CD14-positive monocyte (primary cell): ENCODE data around the gene EFCC1. TPM values are rescaled to one million over a fixed set of nuclear protein-coding genes. Genes with fewer than 3 reads are reported as not detected.

ENCODE experiments used
- DNase-seq, 3 donors: peaks; one replicate each; pipeline ENCODE4 v3.0.0-alpha.2; 2011 to 2022
- H2AFZ ChIP-seq: 2 replicates; pipeline ENCODE4 v1.6.0; 2012; ENCODE audit warnings: mild to moderate bottlenecking, low read depth, low read length, inconsistent platforms; ENCODE audit not compliant: insufficient read depth, poor library complexity, severe bottlenecking
- H3K27ac ChIP-seq, 2 donors: 1 replicate in 1 of 2; 2 replicates in 1 of 2; pipeline ENCODE4 v1.5.1; 2012 to 2013; ENCODE audit warnings: low read length in 2 of 2, control low read depth in 1 of 2, inconsistent platforms in 1 of 2, low read depth in 1 of 2, mild to moderate bottlenecking in 1 of 2
- H3K27me3 ChIP-seq, 2 donors: one replicate each; pipeline versions ENCODE4 v1.6.0 to v1.6.1; 2011 to 2013; ENCODE audit warnings: low read length in 2 of 2; ENCODE audit not compliant: control insufficient read depth in 2 of 2, insufficient read depth in 2 of 2
- H3K36me3 ChIP-seq, 2 donors: replicated peaks in 1 of 2; 1 replicate in 1 of 2; 2 replicates in 1 of 2; pipeline versions ENCODE4 v1.5.1 to v1.6.1; 2012 to 2013; ENCODE audit warnings: low read length in 2 of 2, control low read depth in 1 of 2, inconsistent platforms in 1 of 2, mild to moderate bottlenecking in 1 of 2; ENCODE audit not compliant: insufficient read depth in 2 of 2, control insufficient read depth in 1 of 2
- H3K4me1 ChIP-seq, 2 donors: 1 replicate in 1 of 2; 2 replicates in 1 of 2; pipeline versions ENCODE4 v1.5.1 to v1.6.1; 2012 to 2013; ENCODE audit warnings: low read length in 2 of 2, control low read depth in 1 of 2, inconsistent platforms in 1 of 2, mild to moderate bottlenecking in 1 of 2, moderate library complexity in 1 of 2; ENCODE audit not compliant: insufficient read depth in 2 of 2, control insufficient read depth in 1 of 2
- H3K4me2 ChIP-seq: replicated peaks from 2 replicates; pipeline ENCODE3; 2012; ENCODE audit warnings: low read length, moderate library complexity, mild to moderate bottlenecking; ENCODE audit not compliant: poor library complexity, severe bottlenecking; ENCODE audit errors: extremely low read depth
- H3K4me3 ChIP-seq, 3 experiments: fragments of 200-600 bp in 1 of 3; sonication (generic) in 1 of 3; replicated peaks in 1 of 3; 1 replicate in 2 of 3; 2 replicates in 1 of 3; pipeline ENCODE4 v1.5.1; 2011 to 2013; ENCODE audit warnings: low read length in 3 of 3, mild to moderate bottlenecking in 3 of 3, control low read depth in 2 of 3, low read depth in 2 of 3, inconsistent platforms in 1 of 3, moderate library complexity in 1 of 3
- H3K79me2 ChIP-seq: 2 replicates; pipeline ENCODE4 v1.6.0; 2012; ENCODE audit warnings: mild to moderate bottlenecking, control low read depth, inconsistent platforms, low read length, moderate library complexity; ENCODE audit not compliant: insufficient read depth
- H3K9ac ChIP-seq: 2 replicates; pipeline ENCODE4 v1.6.0; 2017; ENCODE audit warnings: low read length, mild to moderate bottlenecking; ENCODE audit not compliant: insufficient read depth, poor library complexity, severe bottlenecking
- H3K9me3 ChIP-seq, 2 donors: replicated peaks in 1 of 2; 1 replicate in 1 of 2; 2 replicates in 1 of 2; pipeline versions ENCODE4 v1.5.1 to v1.6.1; 2012 to 2013; ENCODE audit warnings: low read length in 2 of 2, control low read depth in 1 of 2; ENCODE audit not compliant: control insufficient read depth in 1 of 2, insufficient read depth in 1 of 2
- H4K20me1 ChIP-seq: 2 replicates; pipeline ENCODE4 v1.6.0; 2012; ENCODE audit warnings: mild to moderate bottlenecking, low read length, control low read depth, moderate library complexity; ENCODE audit not compliant: insufficient read depth
- H3K27ac Mint-ChIP-seq, 7 donors: one replicate each; pipeline ENCODE4 v1.8.0; 2020; ENCODE audit warnings: mild to moderate bottlenecking in 7 of 7, mixed read lengths in 7 of 7, moderate library complexity in 6 of 7, inconsistent platforms in 2 of 7
- H3K27me3 Mint-ChIP-seq, 3 donors: one replicate each; pipeline ENCODE4 v1.8.0; 2021 to 2022; ENCODE audit warnings: low read depth in 3 of 3, mild to moderate bottlenecking in 3 of 3, mixed read lengths in 3 of 3, moderate library complexity in 3 of 3, inconsistent platforms in 1 of 3
- H3K36me3 Mint-ChIP-seq, 2 donors: one replicate each; pipeline ENCODE4 v1.8.0; 2020; ENCODE audit warnings: mixed read lengths in 2 of 2, inconsistent platforms in 1 of 2, mild to moderate bottlenecking in 1 of 2
- H3K4me1 Mint-ChIP-seq: one replicate; pipeline ENCODE4 v1.8.0; 2020; ENCODE audit warnings: mild to moderate bottlenecking, mixed read lengths
- H3K4me3 Mint-ChIP-seq, 2 donors: one replicate each; pipeline ENCODE4 v1.8.0; 2020; ENCODE audit warnings: mild to moderate bottlenecking in 2 of 2, mixed read lengths in 2 of 2, moderate library complexity in 1 of 2
- H3K9me3 Mint-ChIP-seq, 7 donors: one replicate each; pipeline ENCODE4 v1.8.0; 2020 to 2022; ENCODE audit warnings: mixed read lengths in 7 of 7, mild to moderate bottlenecking in 6 of 7, moderate library complexity in 6 of 7, inconsistent platforms in 2 of 7
- CTCF ChIP-seq: fragments of 200-600 bp; IDR thresholded peaks from one replicate; pipeline ENCODE4 v1.8.0; 2022; ENCODE audit warnings: antibody characterized with exemption, mild to moderate bottlenecking
- WGBS: methylation state at CpG from one replicate; pipeline ENCODE4 v1.1.5; 2013; ENCODE audit warnings: missing lambda C conversion rate; ENCODE audit not compliant: insufficient coverage; 5-methylcytosine and 5-hydroxymethylcytosine counted together
- intact Hi-C, 2 donors: fragments of 100-400 bp; cut with micrococcal nuclease; formaldehyde crosslinking; loops; one replicate each; pipeline versions ENCODE4 v1.15.0 to v1.15.1; 2023
- polyA plus RNA-seq, 3 donors: library from polyadenylated mRNA; depleted of rRNA in 1 of 3; unstranded in 2 of 3; stranded (reverse) in 1 of 3; fragments of 300-500 nt in 2 of 3; fragments of >200 nt in 1 of 3; fragmentation: Illumina TruSeq in 2 of 3; gene quantifications; 1 replicate in 2 of 3; 2 replicates in 1 of 3; pipeline ENCODE4 v1.2.3, GENCODE V29; 2012 to 2021

Gene EFCC1
- polyA plus RNA-seq, 3 donors, result 0.11 to 0.15 TPM; not detected in 1

- Histone ChIP-seq H3K4me2 (no peak overlapping the region), H3K4me1 (no peaks in the 10 kb centered on the region), H3K36me3 (no peaks in the 10 kb centered on the region), H3K9ac (no peak overlapping the region), H4K20me1 (no peaks in the 10 kb centered on the region), H3K4me3 (no peak overlapping the region), H3K27me3 (peaks cover 0 to 20% of the 10 kb centered on the region in 2 donors), H2AFZ (no peak overlapping the region), H3K9me3 (no peaks in the 10 kb centered on the region), H3K79me2 (no peaks in the 10 kb centered on the region), H3K27ac (no peak overlapping the region)
- 88% methylated on average over 2 of the region's 3 CpGs for WGBS
- peaks cover 4% of the 10 kb centered on the region for H3K4me1 Mint-ChIP-seq
- no peaks in the 10 kb centered on the region for H3K36me3 Mint-ChIP-seq
- H3K4me3 Mint-ChIP-seq, result no peak overlapping the region
- H3K27me3 Mint-ChIP-seq, result peaks cover 18 to 34% (median 28%) of the 10 kb centered on the region in 3 donors
- intact Hi-C loops, result no loop called here
- H3K9me3 Mint-ChIP-seq, result peaks cover 3 to 13% (median 9%) of the 10 kb centered on the region in 7 donors
- DNase-seq, result no peak
- no peak for TF ChIP-seq CTCF
- H3K27ac Mint-ChIP-seq, result no peak overlapping the region
Measured at GRCh38 chr3:129040039-129040336, 38.9 kb downstream of the EFCC1 start.

GRCh38 chr3:129040579-129041300, 39.6 kb downstream of the EFCC1 start:
- H3K79me2 ChIP-seq, result no peaks in the 10 kb centered on the region
- no peaks in the 10 kb centered on the region for H4K20me1 ChIP-seq
- Mint-ChIP-seq H3K27me3 (peaks cover 21 to 42% (median 32%) of the 10 kb centered on the region in 3 donors), H3K27ac (peak overlapping the region in 1 of 7 donors; percentile 51), H3K36me3 (no peaks in the 10 kb centered on the region), H3K4me1 (peaks cover 6% of the 10 kb centered on the region), H3K9me3 (peaks cover 3 to 14% (median 12%) of the 10 kb centered on the region in 7 donors), H3K4me3 (no peak overlapping the region)
- no peaks in the 10 kb centered on the region for H3K9me3 ChIP-seq
- H3K4me2 ChIP-seq, result no peak overlapping the region
- DNase-seq, result no peak
- intact Hi-C loops, result no loop called here
- H3K4me3 ChIP-seq, result no peak overlapping the region
- H2AFZ ChIP-seq, result no peak overlapping the region
- H3K27ac ChIP-seq, result no peak overlapping the region
- H3K27me3 ChIP-seq, result peaks cover 4 to 26% of the 10 kb centered on the region in 2 donors
- no peak for TF ChIP-seq CTCF
- no peak overlapping the region for H3K9ac ChIP-seq
- H3K4me1 ChIP-seq, result peaks cover 0 to 4% of the 10 kb centered on the region in 2 donors
- no peaks in the 10 kb centered on the region for H3K36me3 ChIP-seq
- 94% methylated on average over 14 of the region's 15 CpGs for WGBS
